Esophagus (tissue), 2 donors: Measurements from ENCODE around the gene TOM1L2. TPM values are rescaled to one million over a fixed set of nuclear protein-coding genes. Genes with fewer than 3 reads are reported as not detected.

Experiments used
- H3K27ac ChIP-seq, 2 donors: one replicate each; pipeline ENCODE4 v1.5.1; 2013; ENCODE audit warnings: low read depth in 2 of 2, mild to moderate bottlenecking in 2 of 2, inconsistent platforms in 1 of 2, low read length in 1 of 2, moderate library complexity in 1 of 2
- H3K27me3 ChIP-seq, 2 donors: one replicate each; pipeline ENCODE4 v1.6.1; 2013; ENCODE audit warnings: low read length in 2 of 2, control low read depth in 1 of 2, mild to moderate bottlenecking in 1 of 2; ENCODE audit not compliant: insufficient read depth in 2 of 2, control insufficient read depth in 1 of 2
- H3K36me3 ChIP-seq, 2 donors: one replicate each; pipeline ENCODE4 v1.6.1; 2013; ENCODE audit warnings: low read length in 1 of 2; ENCODE audit not compliant: control insufficient read depth in 2 of 2, insufficient read depth in 2 of 2
- H3K4me1 ChIP-seq, 2 donors: one replicate each; pipeline ENCODE4 v1.6.1; 2013; ENCODE audit warnings: low read length in 1 of 2; ENCODE audit not compliant: control insufficient read depth in 2 of 2, insufficient read depth in 2 of 2
- H3K4me3 ChIP-seq, 2 donors: one replicate each; pipeline ENCODE4 v1.5.1; 2013; ENCODE audit warnings: low read length in 2 of 2, mild to moderate bottlenecking in 2 of 2, low read depth in 1 of 2, moderate library complexity in 1 of 2
- H3K9me3 ChIP-seq, 2 donors: one replicate each; pipeline ENCODE4 v1.6.1; 2013; ENCODE audit warnings: mild to moderate bottlenecking in 2 of 2, low read depth in 1 of 2, low read length in 1 of 2, moderate library complexity in 1 of 2; ENCODE audit not compliant: control insufficient read depth in 2 of 2, insufficient read depth in 1 of 2
- WGBS, 2 donors: extraction: QIAGEN DNeasy Blood & Tissue Kit; methylation state at CpG; one replicate each; pipeline ENCODE4 v1.1.7; 2013; 5-methylcytosine and 5-hydroxymethylcytosine counted together
- polyA plus RNA-seq, 2 donors: library from polyadenylated mRNA; stranded (reverse); fragments of 200-250 nt; gene quantifications; one replicate each; pipeline ENCODE4 v1.2.3, GENCODE V29; 2013
- donor health status: healthy with polysubstance abuse.
- donor health status: Bipolar disorder and iron deficiency.

TOM1L2 gene
- polyA plus RNA-seq, 2 donors, result 49.9 to 83.2 TPM

- no peaks in the 10 kb centered on the region for H3K27me3 ChIP-seq
- peak overlapping the region in 1 of 2 donors; percentile 55 for H3K27ac ChIP-seq
- peaks cover 0 to 44% of the 10 kb centered on the region in 2 donors for H3K36me3 ChIP-seq
- no peaks in the 10 kb centered on the region for H3K9me3 ChIP-seq
- peak overlapping the region in 1 of 2 donors; percentile 68 for H3K4me3 ChIP-seq
- H3K4me1 ChIP-seq, result peaks cover 32 to 57% of the 10 kb centered on the region in 2 donors
- WGBS, 2 donors, result 82% methylated on average over 7 of the region's 7 CpGs
These were observed 151.6 kb downstream of the TOM1L2 start for GRCh38 chr17:17820463-17821158.

DNA sequence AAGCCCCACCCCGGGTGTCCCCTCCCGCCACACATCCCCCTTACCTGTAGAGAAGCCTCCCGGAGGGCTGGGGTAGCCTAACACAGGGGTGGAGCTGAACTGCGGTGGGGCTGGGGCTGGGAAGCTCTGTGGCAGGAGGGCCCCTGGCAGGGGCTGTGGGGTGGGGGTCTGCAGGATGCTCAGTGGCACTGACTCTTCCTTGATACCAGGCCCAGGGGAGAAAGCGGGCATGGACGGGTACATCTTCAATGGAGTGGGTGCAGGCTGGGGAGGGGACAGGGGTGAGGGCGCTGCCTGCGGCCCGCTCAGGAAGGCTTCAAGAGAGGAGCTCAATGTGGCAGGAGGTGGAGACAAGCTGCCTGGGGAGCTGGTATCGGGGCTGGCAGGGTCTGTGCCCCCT is 152.2 kb downstream of the TOM1L2 start:
- peaks cover 30 to 58% of the 10 kb centered on the region in 2 donors for H3K4me1 ChIP-seq
- no peaks in the 10 kb centered on the region for H3K27me3 ChIP-seq
- H3K4me3 ChIP-seq, result no peak overlapping the region
- peaks cover 0 to 46% of the 10 kb centered on the region in 2 donors for H3K36me3 ChIP-seq
- H3K27ac ChIP-seq, result peak overlapping the region; percentile 14 to 55
- 83 to 85% methylated on average over 10 of the region's 10 CpGs for WGBS, 2 donors
- no peaks in the 10 kb centered on the region for H3K9me3 ChIP-seq

GRCh38 chr17:17819561-17819995 is 152.6 kb downstream of the TOM1L2 start:
- Histone ChIP-seq H3K36me3 (peaks cover 0 to 51% of the 10 kb centered on the region in 2 donors), H3K9me3 (no peaks in the 10 kb centered on the region), H3K27me3 (no peaks in the 10 kb centered on the region), H3K27ac (peak overlapping the region; percentile 14 to 55), H3K4me1 (peaks cover 28 to 58% of the 10 kb centered on the region in 2 donors), H3K4me3 (no peak overlapping the region)
- 52 to 56% methylated on average over 12 of the region's 12 CpGs for WGBS, 2 donors

- Histone ChIP-seq H3K27ac (peak overlapping the region in 1 of 2 donors; percentile 38), H3K4me1 (peaks cover 24 to 55% of the 10 kb centered on the region in 2 donors), H3K36me3 (peaks cover 0 to 56% of the 10 kb centered on the region in 2 donors), H3K9me3 (no peaks in the 10 kb centered on the region), H3K4me3 (no peak overlapping the region), H3K27me3 (no peaks in the 10 kb centered on the region)
- 87 to 88% methylated on average over 12 of the region's 12 CpGs for WGBS, 2 donors
These were observed 153.1 kb downstream of the TOM1L2 start for GRCh38 chr17:17819111-17819510.

GRCh38 chr17:17818088-17818526 is 154.1 kb downstream of the TOM1L2 start:
- peak overlapping the region; percentile 37 to 69 for H3K27ac ChIP-seq
- no peaks in the 10 kb centered on the region for H3K27me3 ChIP-seq
- H3K36me3 ChIP-seq, result peaks cover 0 to 65% of the 10 kb centered on the region in 2 donors
- peaks cover 20 to 52% of the 10 kb centered on the region in 2 donors for H3K4me1 ChIP-seq
- H3K9me3 ChIP-seq, result no peaks in the 10 kb centered on the region
- 60 to 68% methylated on average over 10 of the region's 10 CpGs for WGBS, 2 donors
- H3K4me3 ChIP-seq, result no peak overlapping the region

DNA sequence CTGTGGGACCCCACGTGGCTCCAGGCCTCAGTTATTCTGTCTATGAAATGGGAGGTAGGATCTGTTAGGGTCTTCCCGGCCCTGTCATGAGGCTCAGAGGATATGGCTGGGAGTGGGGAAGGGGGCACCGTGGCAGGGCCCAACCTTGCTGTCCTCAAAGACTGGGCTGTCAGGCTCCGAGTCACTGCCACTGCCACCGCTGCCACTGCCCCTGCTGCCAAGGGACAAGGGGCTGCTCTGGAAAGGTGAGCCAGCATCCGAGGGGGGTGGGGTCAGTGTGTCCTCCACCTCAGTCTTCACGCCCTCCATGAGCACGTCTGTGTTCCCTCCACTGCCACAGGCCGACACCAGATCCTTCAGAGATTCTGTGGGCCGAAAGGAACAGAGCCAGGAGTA is 154.7 kb downstream of the TOM1L2 start:
- WGBS, 2 donors, result 87 to 88% methylated on average over 10 of the region's 10 CpGs
- no peak overlapping the region for H3K4me3 ChIP-seq
- H3K4me1 ChIP-seq, result peaks cover 19 to 55% of the 10 kb centered on the region in 2 donors
- H3K9me3 ChIP-seq, result no peaks in the 10 kb centered on the region
- H3K27me3 ChIP-seq, result no peaks in the 10 kb centered on the region
- peaks cover 0 to 71% of the 10 kb centered on the region in 2 donors for H3K36me3 ChIP-seq
- peak overlapping the region in 1 of 2 donors; percentile 44 for H3K27ac ChIP-seq

DNA sequence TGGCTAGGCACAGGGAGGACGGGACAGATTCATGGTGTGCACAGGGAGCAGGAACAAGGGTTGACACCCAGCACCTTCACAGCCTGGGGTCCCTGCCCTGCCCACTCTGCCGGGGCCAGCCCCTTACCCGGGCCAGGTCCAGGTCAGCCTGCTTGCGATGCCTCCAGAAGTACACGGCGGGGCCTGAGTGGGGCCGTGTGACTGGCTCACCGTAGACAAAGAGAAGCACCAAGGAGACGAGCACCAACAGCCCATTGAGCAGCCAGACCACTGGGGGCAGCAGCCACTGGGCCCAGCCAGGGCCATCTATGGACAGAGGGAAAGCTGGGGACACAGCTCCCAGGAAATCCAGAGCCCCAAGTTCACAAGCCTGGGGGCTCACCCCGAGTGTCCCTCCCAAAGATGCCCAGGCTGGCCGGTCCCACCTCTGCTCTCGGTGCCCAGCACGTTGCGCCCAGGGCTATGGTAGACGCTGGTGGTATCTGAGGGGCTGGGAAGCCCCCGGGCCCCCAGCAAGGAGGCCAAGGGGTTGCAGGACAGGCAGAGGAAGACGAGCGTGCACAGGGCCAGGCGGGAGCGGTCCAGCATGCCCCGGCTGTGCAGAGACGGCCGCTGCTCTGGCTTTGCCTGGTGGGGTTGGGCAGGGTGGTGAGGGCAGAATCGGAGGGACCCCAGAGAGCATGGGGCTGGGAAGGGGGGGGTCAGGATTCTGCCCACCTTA is 155.2 kb downstream of the TOM1L2 start:
- Histone ChIP-seq H3K36me3 (peaks cover 0 to 76% of the 10 kb centered on the region in 2 donors), H3K9me3 (no peaks in the 10 kb centered on the region), H3K4me3 (no peak overlapping the region), H3K27me3 (no peaks in the 10 kb centered on the region), H3K4me1 (peaks cover 18 to 56% of the 10 kb centered on the region in 2 donors), H3K27ac (no peak overlapping the region)
- WGBS, 2 donors, result 89 to 92% methylated on average over 24 of the region's 24 CpGs

GRCh38 chr17:17816240-17816814 is 155.9 kb downstream of the TOM1L2 start:
- H3K4me1 ChIP-seq, result peaks cover 16 to 53% of the 10 kb centered on the region in 2 donors
- no peak overlapping the region for H3K4me3 ChIP-seq
- no peak overlapping the region for H3K27ac ChIP-seq
- H3K36me3 ChIP-seq, result peaks cover 0 to 78% of the 10 kb centered on the region in 2 donors
- no peaks in the 10 kb centered on the region for H3K9me3 ChIP-seq
- 91 to 93% methylated on average over 22 of the region's 22 CpGs for WGBS, 2 donors
- H3K27me3 ChIP-seq, result no peaks in the 10 kb centered on the region

- H3K36me3 ChIP-seq, result peaks cover 0 to 80% of the 10 kb centered on the region in 2 donors
- peaks cover 14 to 46% of the 10 kb centered on the region in 2 donors for H3K4me1 ChIP-seq
- H3K27me3 ChIP-seq, result no peaks in the 10 kb centered on the region
- H3K4me3 ChIP-seq, result no peak overlapping the region
- peak overlapping the region in 1 of 2 donors; percentile 34 for H3K27ac ChIP-seq
- H3K9me3 ChIP-seq, result no peaks in the 10 kb centered on the region
- 77 to 80% methylated on average over 17 of the region's 17 CpGs for WGBS, 2 donors
These were observed 156.6 kb downstream of the TOM1L2 start for GRCh38 chr17:17815436-17816200.
